ENCODE data around the gene NNT.
"Not testable (repeated sequence)": the region's sequence is repeated elsewhere in the genome, so short reads cannot be mapped to it uniquely, and the experiment has no call there.

Gene NNT

GRCh38 chr5:43677253-43677652, 74.3 kb downstream of the NNT start:
- DNase-seq (ENCODE audit: insufficient read length) (no peak), FAIRE-seq (no peak)
- TF ChIP-seq TAF1 (IDR thresholded peaks at IDR 0.05; ENCODE audit: borderline replicate concordance, low read depth, low read length), result no peak
- TF ChIP-seq POLR2AphosphoS5 (IDR thresholded peaks at IDR 0.05; ENCODE audit: low read depth, low read length), result no peak
- TF ChIP-seq POLR2A (IDR thresholded peaks at IDR 0.05; ENCODE audit: low read depth, low read length), result no peak

GRCh38 chr5:43679214-43679613, 76.2 kb downstream of the NNT start:
- FAIRE-seq, result no peak
- no peak for DNase-seq (ENCODE audit: insufficient read length)
- no peak for TF ChIP-seq POLR2AphosphoS5 (IDR thresholded peaks at IDR 0.05; ENCODE audit: low read depth, low read length)
- TF ChIP-seq TAF1 (IDR thresholded peaks at IDR 0.05; ENCODE audit: borderline replicate concordance, low read depth, low read length), result no peak
- no peak for TF ChIP-seq POLR2A (IDR thresholded peaks at IDR 0.05; ENCODE audit: low read depth, low read length)

GRCh38 chr5:43680286-43680685, 77.3 kb downstream of the NNT start:
- DNase-seq (ENCODE audit: insufficient read length) (no peak), FAIRE-seq (no peak)
- TF ChIP-seq POLR2A (IDR thresholded peaks at IDR 0.05; ENCODE audit: low read depth, low read length), result no peak
- no peak for TF ChIP-seq POLR2AphosphoS5 (IDR thresholded peaks at IDR 0.05; ENCODE audit: low read depth, low read length)
- no peak for TF ChIP-seq TAF1 (IDR thresholded peaks at IDR 0.05; ENCODE audit: borderline replicate concordance, low read depth, low read length)

GRCh38 chr5:43683884-43684471, 81.0 kb downstream of the NNT start:
- no peak for FAIRE-seq
- no peak for TF ChIP-seq POLR2AphosphoS5 (IDR thresholded peaks at IDR 0.05; ENCODE audit: low read depth, low read length)
- TF ChIP-seq TAF1 (IDR thresholded peaks at IDR 0.05; ENCODE audit: borderline replicate concordance, low read depth, low read length), result no peak
- TF ChIP-seq POLR2A (IDR thresholded peaks at IDR 0.05; ENCODE audit: low read depth, low read length), result no peak
- no peak for DNase-seq (ENCODE audit: insufficient read length)

GRCh38 chr5:43685252-43685950, 82.4 kb downstream of the NNT start:
- DNase-seq (ENCODE audit: insufficient read length) (no peak), FAIRE-seq (no peak)
- TF ChIP-seq POLR2AphosphoS5 (IDR thresholded peaks at IDR 0.05; ENCODE audit: low read depth, low read length) (no peak), TAF1 (IDR thresholded peaks at IDR 0.05; ENCODE audit: borderline replicate concordance, low read depth, low read length) (no peak), POLR2A (IDR thresholded peaks at IDR 0.05; ENCODE audit: low read depth, low read length) (no peak)

- TF ChIP-seq POLR2AphosphoS5 (IDR thresholded peaks at IDR 0.05; ENCODE audit: low read depth, low read length) (no peak), POLR2A (IDR thresholded peaks at IDR 0.05; ENCODE audit: low read depth, low read length) (no peak), TAF1 (IDR thresholded peaks at IDR 0.05; ENCODE audit: borderline replicate concordance, low read depth, low read length) (no peak)
- DNase-seq (ENCODE audit: insufficient read length) (no peak), FAIRE-seq (no peak)
Measured at GRCh38 chr5:43687275-43687674, 84.3 kb downstream of the NNT start.

GRCh38 chr5:43691275-43691674, 88.3 kb downstream of the NNT start:
- FAIRE-seq (no peak), DNase-seq (ENCODE audit: insufficient read length) (no peak)
- TF ChIP-seq POLR2AphosphoS5 (IDR thresholded peaks at IDR 0.05; ENCODE audit: low read depth, low read length) (no peak), POLR2A (IDR thresholded peaks at IDR 0.05; ENCODE audit: low read depth, low read length) (no peak), TAF1 (IDR thresholded peaks at IDR 0.05; ENCODE audit: borderline replicate concordance, low read depth, low read length) (no peak)

- no peak for DNase-seq (ENCODE audit: insufficient read length)
- FAIRE-seq, result no peak
- TF ChIP-seq POLR2A (IDR thresholded peaks at IDR 0.05; ENCODE audit: low read depth, low read length) (no peak), TAF1 (IDR thresholded peaks at IDR 0.05; ENCODE audit: borderline replicate concordance, low read depth, low read length) (no peak), POLR2AphosphoS5 (IDR thresholded peaks at IDR 0.05; ENCODE audit: low read depth, low read length) (no peak)
Measured at GRCh38 chr5:43691893-43692292, 88.9 kb downstream of the NNT start.

- FAIRE-seq (no peak), DNase-seq (ENCODE audit: insufficient read length) (no peak)
Measured at GRCh38 chr5:43693411-43693810, 90.4 kb downstream of the NNT start.

GRCh38 chr5:43694027-43694426, 91.0 kb downstream of the NNT start:
- TF ChIP-seq TAF1 (IDR thresholded peaks at IDR 0.05; ENCODE audit: borderline replicate concordance, low read depth, low read length) (no peak), POLR2AphosphoS5 (IDR thresholded peaks at IDR 0.05; ENCODE audit: low read depth, low read length) (no peak), POLR2A (IDR thresholded peaks at IDR 0.05; ENCODE audit: low read depth, low read length) (no peak)
- FAIRE-seq (no peak), DNase-seq (ENCODE audit: insufficient read length) (no peak)

More at GRCh38 chr5:43693411-43693810, 90.4 kb downstream of the NNT start:
- TF ChIP-seq POLR2AphosphoS5 (IDR thresholded peaks at IDR 0.05; ENCODE audit: low read depth, low read length) (no peak), POLR2A (IDR thresholded peaks at IDR 0.05; ENCODE audit: low read depth, low read length) (no peak), TAF1 (IDR thresholded peaks at IDR 0.05; ENCODE audit: borderline replicate concordance, low read depth, low read length) (no peak)

GRCh38 chr5:43696444-43696843, 93.5 kb downstream of the NNT start:
- not testable (repeated sequence) for FAIRE-seq; DNase-seq (ENCODE audit: insufficient read length)

GRCh38 chr5:43699910-43700309, 96.9 kb downstream of the NNT start:
- DNase-seq (ENCODE audit: insufficient read length) (no peak), FAIRE-seq (no peak)
- no peak for TF ChIP-seq POLR2A (IDR thresholded peaks at IDR 0.05; ENCODE audit: low read depth, low read length)
- no peak for TF ChIP-seq TAF1 (IDR thresholded peaks at IDR 0.05; ENCODE audit: borderline replicate concordance, low read depth, low read length)
- TF ChIP-seq POLR2AphosphoS5 (IDR thresholded peaks at IDR 0.05; ENCODE audit: low read depth, low read length), result no peak
